SK-N-SH (cell line): Measurements from ENCODE around the gene CNN2.

ENCODE experiments used
- CTCF ChIP-seq: fragments of 200-600 bp; sonication (generic); IDR thresholded peaks from 2 replicates; pipeline ENCODE4 v1.6.1; 2017; ENCODE audit warnings: antibody characterized with exemption, mild to moderate bottlenecking, moderate library complexity
- EP300 ChIP-seq, 2 experiments: IDR thresholded peaks; 2 replicates each; pipeline versions ENCODE4 v1.4.0 to v1.6.1; 2012; ENCODE audit warnings: borderline replicate concordance in 1 of 2, low read depth in 1 of 2, low read length in 1 of 2
- MXI1 ChIP-seq: IDR thresholded peaks from 2 replicates; pipeline ENCODE4 v1.6.1; 2012; ENCODE audit warnings: mild to moderate bottlenecking, low read depth, low read length, improper control_type of control experiment
- RAD21 ChIP-seq: IDR thresholded peaks from 2 replicates; pipeline ENCODE4 v1.6.1; 2012; ENCODE audit warnings: mild to moderate bottlenecking, low read length
- RCOR1 ChIP-seq: fragments of 150-350 bp; IDR thresholded peaks from 2 replicates; pipeline ENCODE4 v1.6.1; 2017; ENCODE audit warnings: antibody characterized with exemption, low read length

GRCh38 chr19:998064-998463 lies 28.3 kb upstream of the CNN2 start:
- no peak for TF ChIP-seq MXI1
- no peak for TF ChIP-seq CTCF
- TF ChIP-seq EP300 (IDR thresholded peaks at IDR 0.05; ENCODE audit: borderline replicate concordance in 1 of 2, low read depth in 1 of 2, low read length in 1 of 2) = no peak
- no peak for TF ChIP-seq RCOR1
- no peak for TF ChIP-seq RAD21
